Breast epithelium (tissue), 3 donors: ENCODE results near the gene AFF3.

Experiments
- CTCF ChIP-seq, 3 donors: fragments of 450-650 bp; IDR thresholded peaks; one replicate each; pipeline ENCODE4 v1.5.1; 2016 to 2017; ENCODE audit warnings: antibody characterized with exemption in 3 of 3, mild to moderate bottlenecking in 3 of 3, moderate library complexity in 3 of 3
- POLR2A ChIP-seq: fragments of 450-650 bp; IDR thresholded peaks from one replicate; pipeline ENCODE4 v1.6.1; 2016; ENCODE audit warnings: antibody characterized with exemption, mild to moderate bottlenecking, moderate library complexity

- TF ChIP-seq CTCF (IDR thresholded peaks at IDR 0.05) (no peak), POLR2A (no peak)
These were observed 243.9 kb downstream of the AFF3 start for GRCh38 chr2:99898336-99899048.
